ENCODE results near the gene HAUS6.
"Not testable (repeated sequence)": the region's sequence is repeated elsewhere in the genome, so short reads cannot be mapped to it uniquely, and the experiment has no call there.

HAUS6 gene

DNA sequence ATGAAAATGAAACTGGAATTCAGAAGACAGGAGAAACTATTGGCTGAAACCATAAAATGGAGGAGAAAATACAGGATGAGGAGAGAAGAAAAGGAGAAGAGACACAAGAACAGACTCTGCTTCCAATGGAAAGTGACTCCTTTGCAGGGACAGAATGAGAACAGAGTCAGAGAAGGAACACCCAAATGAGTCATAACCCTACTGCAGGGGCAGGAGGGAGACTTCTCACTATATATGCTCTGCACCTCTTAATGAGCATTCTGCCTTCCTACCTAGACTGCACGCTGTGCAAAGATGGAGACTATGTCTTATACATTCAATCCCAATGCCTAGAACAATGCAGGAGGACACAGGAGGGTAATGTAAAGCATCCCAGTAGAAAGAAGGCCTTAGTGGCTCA is 71.8 kb downstream of the HAUS6 start:
- DNase-seq, result no peak

DNA sequence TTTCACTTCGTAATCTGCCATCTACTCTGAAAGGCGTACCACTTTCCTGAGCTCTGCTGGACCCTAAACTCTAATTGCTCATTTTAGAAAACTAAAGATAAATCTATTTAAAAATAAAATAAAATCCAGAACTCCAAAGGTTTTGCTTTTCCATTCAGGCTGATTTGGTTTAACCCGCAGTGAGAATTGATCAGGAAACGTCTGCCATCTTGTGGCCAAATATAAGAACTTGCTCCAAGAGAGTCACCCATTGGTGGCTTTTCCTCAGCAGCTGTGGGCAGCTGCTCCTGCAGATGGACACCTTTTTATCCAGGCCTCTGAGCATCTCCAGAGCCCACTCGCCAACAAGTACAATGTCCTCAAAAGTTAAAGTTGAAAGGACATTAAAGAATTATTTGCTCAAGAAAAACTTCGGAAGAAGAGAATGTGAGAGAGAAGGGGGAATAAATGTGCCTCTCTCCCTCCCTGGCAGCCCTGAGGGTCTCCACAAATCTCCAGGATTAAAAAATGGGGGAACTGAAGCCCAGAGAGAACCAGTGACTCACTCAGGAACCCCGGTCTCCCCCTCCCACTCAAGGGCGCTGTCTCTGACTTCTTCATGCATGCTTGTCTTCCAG is 73.8 kb downstream of the HAUS6 start:
- peak; percentile 10 for DNase-seq

DNA sequence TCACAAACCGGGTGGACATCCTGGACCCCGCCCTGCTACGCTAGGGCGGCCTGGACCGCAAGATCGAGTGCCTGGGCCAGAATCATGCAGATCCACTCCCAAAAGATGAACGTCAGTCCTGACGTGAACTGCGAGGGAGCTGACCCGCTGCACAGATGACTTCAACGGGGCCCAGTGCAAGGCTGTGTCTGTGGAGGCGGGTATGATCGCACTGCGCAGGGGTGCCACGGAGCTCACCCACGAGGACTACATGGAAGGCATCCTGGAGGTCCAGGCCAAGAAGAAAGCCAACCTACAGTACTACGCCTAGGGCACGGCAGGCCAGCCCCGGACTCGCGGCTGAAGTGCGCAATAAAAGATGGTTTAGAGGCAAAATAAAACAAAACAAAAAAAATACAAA is 74.9 kb downstream of the HAUS6 start:
- no peak for DNase-seq

DNA sequence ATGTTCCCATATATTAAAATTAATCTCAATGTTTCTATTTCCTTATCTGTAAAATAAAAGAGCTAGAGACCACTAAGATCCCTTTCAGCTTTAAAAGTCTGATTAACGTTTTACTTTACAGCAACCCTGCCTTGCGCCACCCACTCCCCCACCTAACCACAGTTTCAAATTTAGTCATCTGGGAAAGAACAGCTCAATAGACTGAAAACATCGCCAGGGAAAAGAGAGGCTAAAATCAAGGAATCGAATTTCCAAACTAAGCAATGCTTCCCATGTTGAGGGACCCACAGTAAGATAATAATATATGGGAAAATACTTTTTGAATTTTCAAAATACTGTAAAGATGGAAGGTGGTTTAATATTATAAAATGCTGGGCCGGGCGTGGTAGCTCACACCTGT is 76.3 kb downstream of the HAUS6 start:
- no peak for DNase-seq

DNA sequence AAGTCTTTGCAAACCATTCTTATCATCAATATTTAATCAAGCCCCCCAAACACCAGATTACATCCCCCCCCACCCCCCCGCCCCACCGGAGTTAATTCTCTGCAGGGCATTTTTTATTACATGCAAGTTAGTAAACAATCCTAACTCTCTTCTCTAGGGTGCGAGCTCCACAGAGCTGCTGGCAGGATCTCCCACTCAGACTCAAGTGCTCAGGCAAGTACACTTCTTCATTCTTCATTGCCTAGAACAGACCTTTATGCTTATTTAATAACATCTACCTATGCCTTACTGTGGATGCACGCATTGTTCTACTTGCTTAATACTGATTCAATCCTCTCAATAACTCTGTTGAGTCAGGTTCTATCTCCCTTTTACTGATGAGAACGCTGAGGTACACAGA is 79.6 kb downstream of the HAUS6 start:
- DNase-seq, result no peak

DNA sequence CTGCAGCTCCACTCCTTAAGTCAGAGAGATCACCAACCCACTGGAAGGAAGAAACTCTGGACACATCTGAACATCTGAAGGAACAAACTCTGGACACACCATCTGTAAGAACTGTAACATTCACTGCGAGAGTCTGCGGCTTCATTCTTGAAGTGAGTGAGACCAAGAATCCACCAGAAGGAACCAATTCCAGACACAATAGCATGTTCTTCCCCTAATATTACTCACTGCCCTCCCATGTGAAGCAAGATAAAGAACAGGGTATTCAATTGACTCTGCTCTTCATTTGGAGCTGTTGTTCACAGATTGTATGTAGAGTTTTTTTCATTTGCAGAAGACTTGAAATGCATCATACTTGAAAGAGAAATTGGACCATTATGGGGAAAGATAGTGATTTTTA is 80.5 kb downstream of the HAUS6 start:
- DNase-seq, result no peak

DNA sequence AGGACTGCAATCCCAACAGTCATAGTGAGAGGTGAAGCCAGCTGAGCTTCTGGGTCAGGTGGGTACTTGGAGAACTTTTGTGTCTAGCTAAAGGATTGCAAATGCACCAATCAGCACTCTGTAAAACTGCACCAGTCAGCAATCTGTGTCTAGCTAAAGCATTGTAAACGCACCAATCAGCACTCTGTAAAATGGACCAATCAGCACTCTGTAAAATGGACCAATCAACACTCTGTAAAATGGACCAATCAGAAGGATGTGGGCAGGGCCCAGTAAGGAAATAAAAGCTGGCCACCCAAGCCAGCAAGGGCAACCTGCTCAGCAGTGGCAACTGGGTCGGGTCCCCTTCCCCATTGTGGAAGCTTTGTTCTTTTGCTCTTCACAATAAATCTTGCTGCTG is 81.1 kb downstream of the HAUS6 start:
- DNase-seq, result not testable (repeated sequence)

DNA sequence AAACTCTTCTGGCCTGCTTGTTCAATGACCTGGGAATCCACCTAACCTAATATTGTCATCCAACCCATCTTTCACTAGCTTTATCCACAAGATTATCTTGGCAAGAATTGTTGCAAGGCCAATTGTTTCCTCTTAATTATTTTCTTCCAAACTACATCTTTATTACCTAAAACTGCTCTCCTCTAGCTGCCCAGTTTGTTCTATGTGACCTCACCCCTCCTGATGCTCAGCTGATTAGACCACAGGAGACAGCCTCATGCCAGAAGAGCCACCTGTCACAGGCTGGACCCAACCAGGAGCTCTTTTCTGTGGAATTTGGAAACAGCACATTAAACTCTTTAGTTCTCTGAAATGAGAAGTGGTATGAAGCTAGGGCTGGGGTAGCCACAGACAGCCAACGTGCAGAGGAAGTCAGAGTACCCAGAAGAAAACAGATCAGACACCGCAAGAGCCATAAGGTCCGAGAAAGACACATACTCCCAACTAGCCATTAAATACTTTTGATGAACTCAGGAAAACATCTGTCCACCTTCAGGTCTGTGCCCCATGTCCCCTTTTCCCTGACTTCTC is 81.7 kb downstream of the HAUS6 start:
- DNase-seq, result no peak

DNA sequence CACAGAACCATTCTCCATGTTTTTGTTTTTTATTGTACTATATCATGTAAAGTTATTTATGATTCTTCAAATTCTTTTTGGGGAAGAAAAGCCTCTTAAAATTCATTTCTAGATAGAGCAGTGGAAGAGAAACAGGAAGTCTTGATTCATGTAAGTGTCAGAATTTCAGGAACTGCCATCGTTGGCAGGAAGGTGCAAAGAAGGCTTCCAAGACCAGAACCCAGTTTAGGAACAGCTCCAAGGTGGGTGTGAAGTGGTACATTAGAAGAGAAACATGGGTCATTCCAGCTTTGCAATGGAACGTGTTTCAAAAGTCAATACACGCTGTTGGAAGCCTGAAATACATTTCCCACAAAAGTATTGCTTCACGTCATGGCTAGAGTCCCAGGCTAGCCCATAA is 84.5 kb downstream of the HAUS6 start:
- DNase-seq, result no peak

DNA sequence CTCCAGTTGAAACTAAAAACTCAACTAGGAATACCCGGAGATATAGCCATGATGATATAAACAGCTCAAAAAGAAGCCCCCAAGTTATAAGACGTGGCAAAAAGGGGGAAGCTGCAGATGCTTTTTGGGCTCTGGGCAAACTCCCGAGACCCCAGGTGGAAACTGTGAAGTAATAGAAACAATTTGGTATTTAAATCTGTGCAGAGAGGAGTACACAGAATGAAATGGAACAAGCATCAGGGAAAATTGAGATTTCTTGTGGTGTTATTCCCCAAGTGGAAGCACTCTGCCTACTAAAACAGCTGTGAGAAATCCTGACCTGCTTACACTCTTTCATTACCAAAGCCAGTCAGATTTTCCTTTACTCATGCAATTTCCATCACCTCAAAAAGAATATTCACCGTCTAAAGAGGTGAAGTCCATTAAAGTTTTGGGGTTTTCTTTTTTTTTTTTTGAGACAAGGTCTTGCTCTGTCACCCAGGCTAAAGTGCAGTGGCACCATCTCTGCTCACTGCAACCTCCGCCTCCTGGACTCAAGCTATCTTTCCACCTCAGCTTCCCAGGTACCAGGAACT is 93.2 kb downstream of the HAUS6 start:
- DNase-seq, result no peak

Data from stimulated activated CD4-positive, alpha-beta T cell treated with anti-CD3 and anti-CD28 coated beads, Interleukin-1b, Interleukin-23, amount 100 ng/mL, for 48 hours (primary cell).